Muscle layer of colon (tissue), 2 donors: ENCODE measurements around the gene TIMP3.

Source experiments
- H3K27ac ChIP-seq: one replicate; pipeline ENCODE4 v1.7.0; 2013; ENCODE audit warnings: low read depth, mild to moderate bottlenecking, low read length, moderate library complexity
- H3K27me3 ChIP-seq, 2 donors: one replicate each; pipeline ENCODE4 v1.7.0; 2013; ENCODE audit warnings: low read length in 2 of 2, mild to moderate bottlenecking in 2 of 2; ENCODE audit not compliant: insufficient read depth in 2 of 2, control insufficient read depth in 1 of 2
- H3K36me3 ChIP-seq: one replicate; pipeline ENCODE4 v1.7.0; 2013; ENCODE audit warnings: mild to moderate bottlenecking, low read length; ENCODE audit not compliant: insufficient read depth
- H3K4me1 ChIP-seq: one replicate; pipeline ENCODE4 v1.7.0; 2013; ENCODE audit warnings: mild to moderate bottlenecking, low read length; ENCODE audit not compliant: insufficient read depth
- H3K4me3 ChIP-seq, 2 donors: one replicate each; pipeline ENCODE4 v1.7.0; 2013; ENCODE audit warnings: low read length in 2 of 2, low read depth in 1 of 2, mild to moderate bottlenecking in 1 of 2, moderate library complexity in 1 of 2
- H3K9ac ChIP-seq: one replicate; pipeline ENCODE4 v1.7.0; 2013; ENCODE audit warnings: low read length
- H3K9me3 ChIP-seq: one replicate; pipeline ENCODE4 v1.7.0; 2013; ENCODE audit warnings: mild to moderate bottlenecking, low read length
- donor health status: abdominal sarcoma.
- donor health status: Adenocarcinoma of cecum.

Gene TIMP3

GRCh38 chr22:32903507-32903906 is 102.0 kb downstream of the TIMP3 start:
- Histone ChIP-seq H3K27me3 (no peaks in the 10 kb centered on the region), H3K36me3 (no peaks in the 10 kb centered on the region), H3K4me1 (peaks cover 18% of the 10 kb centered on the region), H3K27ac (no peak overlapping the region), H3K4me3 (no peak overlapping the region), H3K9me3 (no peaks in the 10 kb centered on the region), H3K9ac (no peak overlapping the region)

GRCh38 chr22:32904044-32904443 is 102.5 kb downstream of the TIMP3 start:
- H3K36me3 ChIP-seq = no peaks in the 10 kb centered on the region
- no peak overlapping the region for H3K27ac ChIP-seq
- H3K27me3 ChIP-seq = no peaks in the 10 kb centered on the region
- H3K4me1 ChIP-seq = peaks cover 18% of the 10 kb centered on the region
- H3K4me3 ChIP-seq = no peak overlapping the region
- no peaks in the 10 kb centered on the region for H3K9me3 ChIP-seq
- no peak overlapping the region for H3K9ac ChIP-seq

- Histone ChIP-seq H3K4me3 (no peak overlapping the region), H3K4me1 (peaks cover 27% of the 10 kb centered on the region), H3K36me3 (no peaks in the 10 kb centered on the region), H3K9me3 (no peaks in the 10 kb centered on the region), H3K27ac (peak overlapping the region; percentile 48), H3K27me3 (no peaks in the 10 kb centered on the region), H3K9ac (no peak overlapping the region)
Measured at GRCh38 chr22:32905400-32905799, 103.9 kb downstream of the TIMP3 start.

GRCh38 chr22:32909581-32910428 is 108.3 kb downstream of the TIMP3 start:
- Histone ChIP-seq H3K9ac (no peak overlapping the region), H3K27me3 (no peaks in the 10 kb centered on the region), H3K27ac (peak overlapping the region; percentile 66), H3K36me3 (no peaks in the 10 kb centered on the region), H3K9me3 (no peaks in the 10 kb centered on the region), H3K4me3 (peak overlapping the region in 1 of 2 donors; percentile 46), H3K4me1 (peaks cover 33% of the 10 kb centered on the region)

GRCh38 chr22:32910429-32910772 is 108.9 kb downstream of the TIMP3 start:
- Histone ChIP-seq H3K36me3 (no peaks in the 10 kb centered on the region), H3K27me3 (no peaks in the 10 kb centered on the region), H3K9ac (no peak overlapping the region), H3K4me3 (peak overlapping the region in 1 of 2 donors; percentile 46), H3K4me1 (peaks cover 27% of the 10 kb centered on the region), H3K9me3 (no peaks in the 10 kb centered on the region), H3K27ac (no peak overlapping the region)

GRCh38 chr22:32911503-32911902 is 110.0 kb downstream of the TIMP3 start:
- Histone ChIP-seq H3K9ac (no peak overlapping the region), H3K4me1 (peaks cover 22% of the 10 kb centered on the region), H3K9me3 (no peaks in the 10 kb centered on the region), H3K4me3 (no peak overlapping the region), H3K36me3 (no peaks in the 10 kb centered on the region), H3K27ac (no peak overlapping the region), H3K27me3 (no peaks in the 10 kb centered on the region)
